Kidney epithelial cell (primary cell): Measurements from ENCODE around the gene UBE3C. TPM values are rescaled to one million over a fixed set of nuclear protein-coding genes. Genes with fewer than 3 reads are reported as not detected.
"Not testable (repeated sequence)": the region's sequence is repeated elsewhere in the genome, so short reads cannot be mapped to it uniquely, and the experiment has no call there.

ENCODE experiments used
- DNase-seq: peaks from one replicate; pipeline ENCODE4 v3.0.0-alpha.2; 2010; ENCODE audit warnings: low read depth
- H3K27me3 ChIP-seq: 2 replicates; pipeline ENCODE4 v1.6.0; 2011; ENCODE audit warnings: low read length; ENCODE audit not compliant: control insufficient read depth, insufficient read depth
- H3K36me3 ChIP-seq: 2 replicates; pipeline ENCODE4 v1.5.1; 2011; ENCODE audit warnings: low read length; ENCODE audit not compliant: control insufficient read depth, insufficient read depth
- H3K4me3 ChIP-seq: 2 replicates; pipeline ENCODE4 v1.5.1; 2011; ENCODE audit warnings: low read depth, mild to moderate bottlenecking, control low read depth, low read length
- total RNA-seq: library from RNA; depleted of rRNA; stranded (reverse); fragments of >200 nt; gene quantifications from 2 replicates; pipeline ENCODE4 v1.2.3, GENCODE V29; 2015
- TF ChIP-seq, protein P1 (sequence below): IDR thresholded peaks from 2 replicates; pipeline ENCODE4 v1.5.1; 2011; ENCODE audit warnings: mild to moderate bottlenecking, moderate library complexity, low read length, control low read depth, inconsistent platforms; ENCODE audit not compliant: insufficient read depth, poor library complexity, severe bottlenecking

The UBE3C gene
- total RNA-seq, 1 donor from 2014 or later, result 76.9 TPM

DNA sequence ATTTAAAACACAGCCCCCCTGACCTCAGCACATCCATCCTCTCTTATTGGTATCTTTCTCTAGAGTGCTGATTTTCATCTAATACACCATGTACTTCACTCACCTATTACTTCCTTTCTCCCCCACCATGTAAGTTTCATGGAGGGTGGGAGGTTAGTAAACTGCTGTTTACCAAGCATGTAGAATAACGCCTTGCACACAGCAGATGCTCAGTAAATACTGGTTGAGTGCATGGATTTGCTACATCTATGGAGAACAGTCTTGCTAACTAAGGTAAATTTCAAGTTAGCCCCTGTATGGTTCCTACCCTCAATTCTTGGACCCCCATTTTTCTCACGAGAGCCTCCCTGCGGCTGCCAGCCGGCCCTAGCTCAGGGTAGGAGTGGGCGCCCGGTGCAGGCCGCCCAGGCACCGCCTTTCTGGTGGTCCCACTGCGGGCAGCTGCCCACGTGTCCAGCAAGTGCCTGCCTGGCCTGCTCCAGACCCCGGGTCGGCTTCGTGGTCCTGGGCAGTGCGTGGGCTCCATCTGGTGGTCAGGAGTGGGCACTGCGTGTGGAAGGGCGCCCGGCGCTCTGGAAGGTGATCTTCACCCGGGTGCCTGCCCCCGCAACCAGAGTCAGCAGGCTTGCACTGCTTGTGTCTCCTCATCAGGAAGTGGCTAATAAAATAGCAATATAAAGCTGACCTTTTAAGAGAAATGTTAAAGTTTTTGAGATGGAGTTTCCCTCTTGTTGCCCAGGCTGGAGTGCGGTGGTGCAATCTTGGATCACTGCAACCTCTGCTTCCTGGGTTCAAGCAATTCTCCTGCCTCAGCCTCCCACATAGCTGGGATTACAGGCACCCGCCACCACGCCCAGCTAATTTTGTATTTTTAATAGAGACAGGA is 134.7 kb downstream of the UBE3C start:
- TF ChIP-seq, protein P1, sequence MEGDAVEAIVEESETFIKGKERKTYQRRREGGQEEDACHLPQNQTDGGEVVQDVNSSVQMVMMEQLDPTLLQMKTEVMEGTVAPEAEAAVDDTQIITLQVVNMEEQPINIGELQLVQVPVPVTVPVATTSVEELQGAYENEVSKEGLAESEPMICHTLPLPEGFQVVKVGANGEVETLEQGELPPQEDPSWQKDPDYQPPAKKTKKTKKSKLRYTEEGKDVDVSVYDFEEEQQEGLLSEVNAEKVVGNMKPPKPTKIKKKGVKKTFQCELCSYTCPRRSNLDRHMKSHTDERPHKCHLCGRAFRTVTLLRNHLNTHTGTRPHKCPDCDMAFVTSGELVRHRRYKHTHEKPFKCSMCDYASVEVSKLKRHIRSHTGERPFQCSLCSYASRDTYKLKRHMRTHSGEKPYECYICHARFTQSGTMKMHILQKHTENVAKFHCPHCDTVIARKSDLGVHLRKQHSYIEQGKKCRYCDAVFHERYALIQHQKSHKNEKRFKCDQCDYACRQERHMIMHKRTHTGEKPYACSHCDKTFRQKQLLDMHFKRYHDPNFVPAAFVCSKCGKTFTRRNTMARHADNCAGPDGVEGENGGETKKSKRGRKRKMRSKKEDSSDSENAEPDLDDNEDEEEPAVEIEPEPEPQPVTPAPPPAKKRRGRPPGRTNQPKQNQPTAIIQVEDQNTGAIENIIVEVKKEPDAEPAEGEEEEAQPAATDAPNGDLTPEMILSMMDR, result peak; percentile 98
- Histone ChIP-seq H3K27me3 (no peaks in the 10 kb centered on the region), H3K36me3 (no peaks in the 10 kb centered on the region), H3K4me3 (no peak overlapping the region)
- no peak for DNase-seq

DNA sequence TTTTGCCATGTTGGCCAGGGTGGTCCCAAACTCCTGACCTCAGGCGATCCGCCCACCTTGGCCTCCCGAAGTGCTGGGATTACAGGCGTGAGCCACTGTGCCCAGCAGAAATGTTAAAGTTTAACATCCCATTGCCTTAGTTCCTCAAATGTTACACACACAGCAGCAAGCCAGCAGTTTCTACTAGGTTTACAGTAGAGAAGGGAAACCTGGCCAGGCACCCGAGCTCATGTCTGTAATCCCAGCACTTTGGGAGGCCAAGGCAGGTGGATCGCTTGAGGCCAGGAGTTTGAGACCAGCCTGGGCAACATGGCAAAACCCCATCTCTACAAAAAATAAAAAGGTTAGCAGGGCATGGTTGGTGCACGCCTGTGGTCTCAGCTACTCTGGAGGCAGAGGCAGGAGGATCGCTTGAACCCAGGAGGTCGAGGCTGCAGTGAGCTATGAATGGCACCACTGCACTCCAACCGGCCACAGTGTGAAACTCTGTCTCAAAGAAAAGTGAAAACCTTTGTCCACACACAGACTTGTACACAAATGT is 135.4 kb downstream of the UBE3C start:
- not testable (repeated sequence) for H3K4me3 ChIP-seq

DNA sequence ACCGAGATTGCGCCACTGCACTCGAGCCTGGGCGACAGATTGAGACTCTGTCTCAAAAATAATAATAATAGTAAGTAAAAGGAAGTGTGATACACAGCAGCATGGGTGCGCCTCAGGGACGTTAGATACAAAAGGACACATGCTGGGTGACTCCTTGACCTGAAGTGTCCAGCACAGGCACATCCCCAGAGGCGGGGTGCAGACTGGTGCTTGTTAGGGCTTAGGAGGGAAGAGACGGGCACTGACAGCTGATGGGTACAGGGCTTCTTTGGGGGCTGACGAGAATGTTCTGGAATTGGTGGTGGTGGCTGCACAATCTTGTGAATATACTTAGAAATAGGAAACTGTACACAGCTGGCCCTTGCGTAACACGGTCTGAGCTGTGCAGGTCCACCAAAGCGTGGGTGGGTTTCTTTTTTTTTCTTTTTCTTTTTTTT is 136.3 kb downstream of the UBE3C start:
- no peaks in the 10 kb centered on the region for H3K36me3 ChIP-seq

More for the DNA sequence above, 135.4 kb downstream of the UBE3C start:
- not testable (repeated sequence) for DNase-seq, H3K36me3 ChIP-seq, H3K27me3 ChIP-seq

DNA sequence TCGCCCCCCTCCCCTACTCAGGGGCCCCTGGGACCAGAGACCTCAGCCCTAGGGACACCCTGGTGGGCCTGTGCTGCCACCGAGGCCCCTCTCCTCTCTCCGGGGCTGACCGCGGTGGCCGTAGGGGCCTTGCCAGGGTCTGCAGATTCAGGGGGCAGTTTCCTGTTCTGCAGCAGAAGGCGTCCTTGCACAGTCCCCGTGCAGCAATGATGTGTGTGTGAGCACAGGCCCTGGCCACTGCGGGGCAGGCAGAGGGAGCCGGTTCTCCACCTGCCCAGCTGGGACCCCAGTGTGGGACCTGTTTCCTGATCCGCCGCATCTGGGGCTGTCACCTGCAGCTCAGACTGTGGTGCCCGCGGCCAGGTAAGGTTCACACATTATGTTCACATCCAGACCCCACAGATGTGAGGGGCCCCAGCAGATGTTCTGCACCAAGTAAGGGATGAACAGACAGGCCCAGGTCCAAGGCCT is 137.4 kb downstream of the UBE3C start:
- Histone ChIP-seq H3K4me3 (no peak overlapping the region), H3K36me3 (no peaks in the 10 kb centered on the region), H3K27me3 (no peaks in the 10 kb centered on the region)
- TF ChIP-seq, protein P1, result no peak
- DNase-seq, result no peak

More for the DNA sequence above, 136.3 kb downstream of the UBE3C start:
- TF ChIP-seq, protein P1, result no peak
- Histone ChIP-seq H3K27me3 (no peaks in the 10 kb centered on the region), H3K4me3 (no peak overlapping the region)
- DNase-seq, result no peak

- H3K4me3 ChIP-seq, result no peak overlapping the region
- no peaks in the 10 kb centered on the region for H3K27me3 ChIP-seq
- no peaks in the 10 kb centered on the region for H3K36me3 ChIP-seq
- no peak for DNase-seq
- TF ChIP-seq, protein P1, result no peak
Observed at GRCh38 chr7:157276731-157277562, 138.2 kb downstream of the UBE3C start.

DNA sequence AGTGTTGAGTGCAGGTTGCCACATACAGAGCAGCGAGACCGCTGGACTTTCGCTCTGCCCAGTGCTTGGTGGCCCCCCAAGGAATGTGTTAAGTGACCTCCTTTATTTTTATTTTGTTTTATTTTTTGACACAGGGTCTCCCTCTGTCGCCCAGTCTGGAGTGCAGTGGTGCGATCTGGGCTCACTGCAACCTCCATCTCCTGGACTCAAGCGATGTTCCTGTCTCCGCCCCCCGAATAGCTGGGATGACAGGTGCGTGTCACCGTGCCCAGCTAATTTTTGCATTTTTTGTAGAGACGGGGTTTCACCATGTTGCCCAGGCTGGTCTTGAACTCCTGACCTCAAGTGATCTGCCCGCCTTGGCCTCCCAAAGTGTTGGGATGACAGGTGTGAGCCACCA is 138.8 kb downstream of the UBE3C start:
- DNase-seq, H3K36me3 ChIP-seq, H3K4me3 ChIP-seq, H3K27me3 ChIP-seq: not testable (repeated sequence)
